NK-92 (cell line): Measurements from ENCODE around the gene RBFA.

Experiments used
- DNase-seq: peaks from one replicate; lab custom pipeline; 2025; ENCODE audit not compliant: unreplicated experiment; lab: John Stamatoyannopoulos, UW

Gene RBFA

DNA sequence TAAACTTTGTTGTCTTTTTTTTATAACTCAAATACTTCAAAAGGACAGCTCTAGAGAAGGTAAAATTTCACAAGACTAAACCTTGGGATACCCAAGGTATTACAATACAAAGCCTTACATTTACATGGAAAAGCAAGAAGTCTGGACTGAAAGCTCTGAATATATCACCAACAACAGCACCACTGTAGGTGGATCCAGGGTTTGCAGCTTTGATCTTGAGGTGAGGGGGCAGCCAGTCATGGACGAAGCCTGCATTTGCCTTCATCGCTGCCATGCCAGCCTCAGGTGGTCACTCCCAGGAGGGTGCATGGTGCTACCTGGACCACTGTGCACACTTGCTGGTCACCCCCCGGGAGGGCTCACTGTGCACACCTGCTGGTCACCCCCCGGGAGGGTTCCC lies 36.6 kb downstream of the RBFA start:
- DNase-seq, result no peak

DNA sequence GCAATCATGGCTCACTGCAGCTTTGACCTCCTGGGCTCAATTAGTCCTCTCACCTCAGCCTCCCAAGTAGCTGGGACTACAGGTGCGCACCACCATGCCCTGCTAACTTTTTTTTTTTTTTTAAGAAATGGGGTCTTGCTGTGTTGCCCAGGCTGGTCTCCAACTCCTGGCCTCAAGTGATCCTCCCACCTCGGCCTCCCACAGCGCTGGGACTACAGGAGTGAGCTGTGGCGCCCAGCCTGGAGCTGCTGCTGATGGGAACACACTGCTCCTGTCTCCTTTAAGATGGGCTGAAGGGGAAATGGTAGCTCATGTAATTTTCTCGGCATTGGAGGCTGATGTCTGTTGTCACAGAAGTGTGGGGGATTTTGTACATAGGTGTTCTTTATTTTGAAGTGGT lies 39.9 kb downstream of the RBFA start:
- DNase-seq, result no peak

DNA sequence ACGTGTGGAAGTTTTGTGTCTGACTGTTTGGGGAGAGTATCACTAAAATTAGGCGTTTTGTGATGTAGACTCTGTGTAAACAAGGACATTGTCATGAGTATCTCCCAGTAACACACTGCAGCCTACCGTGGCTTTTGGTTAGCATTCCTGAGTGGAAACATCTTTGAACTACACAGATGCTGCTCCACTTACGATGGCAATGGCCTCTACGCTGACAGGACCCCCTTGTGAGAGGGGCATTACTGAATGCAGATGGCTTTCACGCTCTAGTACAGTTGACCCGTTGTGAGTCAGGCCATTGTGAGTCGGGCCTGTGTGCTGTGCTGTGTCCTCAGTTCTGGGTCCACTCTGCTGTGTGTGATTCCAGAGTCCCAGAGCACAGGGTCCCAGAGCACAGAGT lies 40.5 kb downstream of the RBFA start:
- DNase-seq, result no peak

DNA sequence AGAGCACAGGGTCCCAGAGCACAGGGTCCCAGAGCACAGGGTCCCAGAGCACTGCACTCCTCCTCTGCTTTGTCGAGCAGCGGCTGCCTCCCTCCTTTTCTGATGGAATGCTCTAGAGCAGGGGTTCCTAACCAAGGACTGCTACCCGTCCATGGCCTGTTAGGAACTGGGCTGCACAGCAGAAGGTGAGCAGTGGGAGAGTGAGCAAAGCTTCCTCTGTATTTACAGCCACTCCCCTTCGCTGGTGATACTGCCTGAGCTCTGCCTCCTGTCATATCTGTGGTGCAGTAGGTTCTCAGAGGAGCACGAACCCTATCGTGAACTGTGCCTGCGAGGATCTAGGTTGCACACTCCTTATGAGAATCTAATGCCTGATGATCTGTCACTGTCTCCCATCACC lies 41.7 kb downstream of the RBFA start:
- no peak for DNase-seq

DNA sequence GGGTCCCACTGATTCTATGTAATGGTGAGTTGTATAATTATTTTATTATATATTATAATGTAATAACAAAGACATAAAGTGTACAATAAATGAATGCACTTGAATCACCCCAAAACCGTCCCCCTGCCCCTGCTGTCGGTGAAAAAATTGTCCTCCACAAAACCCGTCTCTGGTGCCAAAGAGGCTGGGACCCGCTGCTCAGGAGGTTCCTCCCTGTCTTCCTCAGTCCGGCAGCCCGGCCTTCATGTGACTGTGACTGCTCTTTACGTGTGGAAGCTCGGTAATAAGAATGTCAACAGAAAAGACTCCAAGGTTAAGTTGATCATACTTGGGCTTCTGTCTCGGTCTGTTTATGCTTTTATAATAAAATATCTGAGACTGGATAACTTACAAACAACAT lies 42.1 kb downstream of the RBFA start:
- no peak for DNase-seq

DNA sequence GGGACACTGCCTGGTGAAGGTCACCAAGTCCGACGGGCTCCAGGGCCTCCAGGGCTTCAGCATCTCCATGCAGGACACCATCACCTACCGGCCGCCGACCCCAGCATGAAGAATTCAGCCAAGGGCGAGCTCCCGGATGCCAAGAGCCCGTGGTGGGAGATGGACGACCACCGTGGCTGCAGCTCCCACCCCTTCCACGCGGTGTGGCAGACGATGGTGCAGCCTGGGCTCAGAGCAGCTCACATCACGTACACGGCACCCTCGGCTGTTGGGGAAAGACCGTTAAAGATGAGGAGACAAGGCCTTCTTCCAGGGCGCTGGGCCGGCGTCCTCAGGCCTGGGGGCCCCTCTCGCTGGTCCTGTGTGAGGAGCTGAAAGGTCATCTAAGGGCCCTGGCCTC lies 43.6 kb downstream of the RBFA start:
- DNase-seq, result no peak
